Measurements from ENCODE around the gene CLDN20. TPM values are rescaled to one million over a fixed set of nuclear protein-coding genes. Genes with fewer than 3 reads are reported as not detected.

The CLDN20 gene
- total and polyA plus RNA-seq, 2 donors (not counting 1 experiment from before 2014, with no cell fraction given), result not detected

- Histone ChIP-seq H3K4me1 (ENCODE audit: control insufficient read depth, extremely low read depth, insufficient read depth, low read length) (peaks cover 28% of the 10 kb centered on the region), H3K4me2 (ENCODE audit: extremely low read depth, insufficient read depth, low read length) (peak overlapping the region; percentile 28), H3K9me3 (ENCODE audit: control insufficient read depth, insufficient read depth, low read depth, low read length) (no peaks in the 10 kb centered on the region), H3K27ac (ENCODE audit: insufficient read depth, low read length) (peak overlapping the region; percentile 55), H3K9ac (ENCODE audit: insufficient read depth, low read length) (no peak overlapping the region), H3K79me2 (ENCODE audit: control insufficient read depth, insufficient read depth, low read length) (no peaks in the 10 kb centered on the region), H2AFZ (ENCODE audit: low read length) (no peak overlapping the region), H3K36me3 (ENCODE audit: control insufficient read depth, insufficient read depth, low read length) (no peaks in the 10 kb centered on the region), H3K4me3 (replicated peaks in 1 of 4; ENCODE audit: control extremely low read depth in 1 of 4, insufficient read depth in 1 of 4, low read depth in 3 of 4, low read length in 4 of 4) (no peak overlapping the region), H4K20me1 (ENCODE audit: control insufficient read depth, extremely low read depth, insufficient read depth, low read length) (no peaks in the 10 kb centered on the region), H3K27me3 (ENCODE audit: control insufficient read depth, insufficient read depth, low read length) (no peaks in the 10 kb centered on the region)
- TF ChIP-seq EZH2 (IDR thresholded peaks at IDR 0.05; ENCODE audit: low read length, missing control alignments), result no peak
- no peak for TF ChIP-seq CTCF (conservative IDR thresholded peaks at IDR 0.05 in 1 of 2, IDR thresholded peaks at IDR 0.05 in 1 of 2; ENCODE audit: low read depth in 1 of 2, low read length in 2 of 2)
- DNase-seq (ENCODE audit: low read depth in 2 of 2), result peak; percentile 14 to 70
Measured at GRCh38 chr6:155274106-155274505, 10.3 kb downstream of the CLDN20 start.

DNA sequence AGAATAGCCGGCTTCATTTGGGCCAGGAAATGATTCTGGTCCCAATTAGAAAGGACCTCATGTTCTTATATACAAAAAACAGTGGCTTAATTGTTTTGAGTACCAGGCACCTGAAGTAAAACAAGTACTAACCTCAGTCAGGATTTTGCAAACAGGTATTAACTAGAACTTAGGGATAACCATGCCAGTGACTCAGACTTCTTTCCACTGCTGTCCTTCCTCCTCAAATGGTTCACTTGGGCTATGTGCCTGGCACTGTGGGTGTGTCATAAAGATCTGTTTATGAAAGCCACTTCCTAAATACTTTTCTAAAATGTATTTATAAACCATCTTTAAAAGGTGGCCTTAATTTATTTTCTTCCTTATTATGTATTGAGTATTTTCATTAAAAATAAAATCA is 10.7 kb downstream of the CLDN20 start:
- peak; percentile 38 to 80 for DNase-seq (ENCODE audit: low read depth in 2 of 2)
- Histone ChIP-seq H3K4me1 (ENCODE audit: control insufficient read depth, extremely low read depth, insufficient read depth, low read length) (peaks cover 28% of the 10 kb centered on the region), H2AFZ (ENCODE audit: low read length) (no peak overlapping the region), H3K4me2 (ENCODE audit: extremely low read depth, insufficient read depth, low read length) (peak overlapping the region; percentile 28), H4K20me1 (ENCODE audit: control insufficient read depth, extremely low read depth, insufficient read depth, low read length) (no peaks in the 10 kb centered on the region), H3K9me3 (ENCODE audit: control insufficient read depth, insufficient read depth, low read depth, low read length) (no peaks in the 10 kb centered on the region), H3K9ac (ENCODE audit: insufficient read depth, low read length) (no peak overlapping the region), H3K79me2 (ENCODE audit: control insufficient read depth, insufficient read depth, low read length) (no peaks in the 10 kb centered on the region), H3K4me3 (replicated peaks in 1 of 4; ENCODE audit: control extremely low read depth in 1 of 4, insufficient read depth in 1 of 4, low read depth in 3 of 4, low read length in 4 of 4) (no peak overlapping the region), H3K27me3 (ENCODE audit: control insufficient read depth, insufficient read depth, low read length) (no peaks in the 10 kb centered on the region), H3K36me3 (ENCODE audit: control insufficient read depth, insufficient read depth, low read length) (no peaks in the 10 kb centered on the region), H3K27ac (ENCODE audit: insufficient read depth, low read length) (peak overlapping the region; percentile 55)
- no peak for TF ChIP-seq CTCF (conservative IDR thresholded peaks at IDR 0.05 in 1 of 2, IDR thresholded peaks at IDR 0.05 in 1 of 2; ENCODE audit: low read depth in 1 of 2, low read length in 2 of 2)
- no peak for TF ChIP-seq EZH2 (IDR thresholded peaks at IDR 0.05; ENCODE audit: low read length, missing control alignments)

DNA sequence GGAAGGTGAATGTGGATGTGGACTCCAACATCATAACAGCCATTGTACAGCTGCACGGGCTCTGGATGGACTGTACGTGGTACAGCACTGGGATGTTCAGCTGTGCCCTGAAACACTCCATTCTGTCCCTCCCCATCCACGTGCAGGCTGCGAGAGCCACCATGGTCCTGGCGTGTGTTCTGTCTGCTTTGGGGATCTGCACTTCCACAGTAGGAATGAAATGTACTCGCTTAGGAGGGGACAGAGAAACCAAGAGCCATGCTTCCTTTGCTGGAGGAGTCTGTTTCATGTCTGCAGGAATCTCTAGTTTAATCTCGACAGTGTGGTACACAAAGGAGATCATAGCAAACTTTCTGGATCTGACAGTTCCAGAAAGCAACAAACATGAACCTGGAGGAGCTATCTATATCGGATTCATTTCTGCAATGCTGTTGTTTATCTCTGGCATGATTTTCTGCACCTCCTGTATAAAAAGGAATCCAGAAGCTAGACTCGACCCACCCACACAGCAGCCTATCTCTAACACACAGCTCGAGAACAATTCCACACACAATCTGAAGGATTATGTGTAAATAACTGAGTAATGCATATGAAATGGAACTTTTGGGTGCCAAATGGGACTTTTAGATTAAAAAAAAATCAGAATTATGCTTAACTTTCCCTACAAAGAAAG is 12.1 kb downstream of the CLDN20 start:
- Histone ChIP-seq H3K27ac (ENCODE audit: insufficient read depth, low read length) (peak overlapping the region; percentile 22), H3K4me2 (ENCODE audit: extremely low read depth, insufficient read depth, low read length) (peak overlapping the region; percentile 49), H3K27me3 (ENCODE audit: control insufficient read depth, insufficient read depth, low read length) (no peaks in the 10 kb centered on the region), H3K36me3 (ENCODE audit: control insufficient read depth, insufficient read depth, low read length) (no peaks in the 10 kb centered on the region), H3K4me1 (ENCODE audit: control insufficient read depth, extremely low read depth, insufficient read depth, low read length) (peaks cover 28% of the 10 kb centered on the region), H3K79me2 (ENCODE audit: control insufficient read depth, insufficient read depth, low read length) (no peaks in the 10 kb centered on the region), H3K4me3 (replicated peaks in 1 of 4; ENCODE audit: control extremely low read depth in 1 of 4, insufficient read depth in 1 of 4, low read depth in 3 of 4, low read length in 4 of 4) (no peak overlapping the region), H3K9me3 (ENCODE audit: control insufficient read depth, insufficient read depth, low read depth, low read length) (no peaks in the 10 kb centered on the region), H3K9ac (ENCODE audit: insufficient read depth, low read length) (no peak overlapping the region), H2AFZ (ENCODE audit: low read length) (peak overlapping the region; percentile 62), H4K20me1 (ENCODE audit: control insufficient read depth, extremely low read depth, insufficient read depth, low read length) (no peaks in the 10 kb centered on the region)
- DNase-seq (ENCODE audit: low read depth in 2 of 2), result peak in 1 of 2 donors; percentile 63
- TF ChIP-seq EZH2 (IDR thresholded peaks at IDR 0.05; ENCODE audit: low read length, missing control alignments) (no peak), CTCF (conservative IDR thresholded peaks at IDR 0.05 in 1 of 2, IDR thresholded peaks at IDR 0.05 in 1 of 2; ENCODE audit: low read depth in 1 of 2, low read length in 2 of 2) (no peak)

Data from fibroblast of lung (primary cell).